NCI-H526 treated with DMSO at 0.1 percent for 48 hours (cell line): ENCODE measurements around the gene CNKSR1.

Experiments
- DNase-seq: peaks from one replicate; lab custom pipeline; 2025; lab: John Stamatoyannopoulos, UW

The CNKSR1 gene

GRCh38 chr1:26184883-26185282, 7.6 kb downstream of the CNKSR1 start:
- DNase-seq, result no peak

GRCh38 chr1:26187882-26188281, 10.6 kb downstream of the CNKSR1 start:
- DNase-seq, result no peak

- no peak for DNase-seq
Observed at GRCh38 chr1:26188477-26188876, 11.2 kb downstream of the CNKSR1 start.

- no peak for DNase-seq
Observed at GRCh38 chr1:26189331-26189730, 12.0 kb downstream of the CNKSR1 start.

GRCh38 chr1:26189751-26190275, 12.5 kb downstream of the CNKSR1 start:
- DNase-seq, result no peak

GRCh38 chr1:26190373-26190987, 13.2 kb downstream of the CNKSR1 start, which contains the start of gene CATSPER4:
Gene CATSPER4 (plus strand): TSS chr1:26190602. CDS start chr1:26190628, 26 bp downstream.
- peak; percentile 12 for DNase-seq

GRCh38 chr1:26191739-26192138, 14.4 kb downstream of the CNKSR1 start:
- no peak for DNase-seq

GRCh38 chr1:26195805-26196204, 18.5 kb downstream of the CNKSR1 start:
- no peak for DNase-seq

- no peak for DNase-seq
Observed at GRCh38 chr1:26197301-26197700, 20.0 kb downstream of the CNKSR1 start.

GRCh38 chr1:26197813-26198212, 20.5 kb downstream of the CNKSR1 start:
- no peak for DNase-seq

GRCh38 chr1:26200413-26200812, 23.1 kb downstream of the CNKSR1 start:
- no peak for DNase-seq

- no peak for DNase-seq
Observed at GRCh38 chr1:26203642-26204318, 26.5 kb downstream of the CNKSR1 start.

GRCh38 chr1:26210147-26210870, 33.0 kb downstream of the CNKSR1 start:
- no peak for DNase-seq

GRCh38 chr1:26212726-26213125, 35.4 kb downstream of the CNKSR1 start:
- no peak for DNase-seq

- no peak for DNase-seq
Observed at GRCh38 chr1:26213335-26213905, 36.1 kb downstream of the CNKSR1 start.

GRCh38 chr1:26215246-26215645, 38.0 kb downstream of the CNKSR1 start:
- DNase-seq, result no peak

- no peak for DNase-seq
Observed at GRCh38 chr1:26218906-26219494, 41.7 kb downstream of the CNKSR1 start.

GRCh38 chr1:26220199-26220912, 43.1 kb downstream of the CNKSR1 start:
- DNase-seq, result no peak

- no peak for DNase-seq
Observed at GRCh38 chr1:26221094-26221493, 43.8 kb downstream of the CNKSR1 start.

GRCh38 chr1:26224606-26225005, 47.3 kb downstream of the CNKSR1 start:
- DNase-seq, result no peak

GRCh38 chr1:26225033-26225831, 47.9 kb downstream of the CNKSR1 start:
- DNase-seq, result no peak
